HEK293 (cell line): Measurements from ENCODE around the gene CHMP4A.

Experiments
- CTCF ChIA-PET: fragments of 350-600 bp; formaldehyde crosslinking; extraction: SDS; loops from one replicate; lab custom pipeline; 2021; ENCODE audit warnings: antibody characterized with exemption; lab: Yijun Ruan, JAX
- POLR2A ChIA-PET: fragments of 300-600 bp; formaldehyde crosslinking; extraction: SDS; loops from one replicate; lab custom pipeline; 2020; ENCODE audit warnings: antibody characterized with exemption, inconsistent platforms; lab: Yijun Ruan, JAX
- H3K27ac ChIP-seq: fragments of 200-500 bp; sonication (Bioruptor generic); 2 replicates; pipeline ENCODE4 v1.5.1; 2014; ENCODE audit warnings: low read depth, low read length, control low read depth, inconsistent platforms; ENCODE audit errors: extremely low read depth
- H3K36me3 ChIP-seq, 2 experiments: fragments of 200-500 bp in 1 of 2; sonication (Bioruptor generic) in 1 of 2; 1 replicate in 1 of 2; 2 replicates in 1 of 2; pipeline ENCODE4 v1.5.1; 2014 to 2017; ENCODE audit warnings: inconsistent platforms in 2 of 2, low read length in 2 of 2; ENCODE audit not compliant: control insufficient read depth in 2 of 2, insufficient read depth in 1 of 2
- H3K4me1 ChIP-seq: fragments of 200-500 bp; sonication (Bioruptor generic); 2 replicates; pipeline ENCODE4 v1.5.1; 2014; ENCODE audit warnings: mild to moderate bottlenecking, low read length, inconsistent platforms; ENCODE audit not compliant: control insufficient read depth, insufficient read depth
- H3K4me3 ChIP-seq: 2 replicates; pipeline ENCODE4 v1.5.1; 2011; ENCODE audit warnings: low read depth, mild to moderate bottlenecking, control low read depth, low read length, moderate library complexity
- H3K9me3 ChIP-seq: fragments of 200-500 bp; sonication (Bioruptor generic); 2 replicates; pipeline ENCODE4 v1.5.1; 2014; ENCODE audit warnings: low read depth, low read length, inconsistent platforms; ENCODE audit not compliant: control insufficient read depth, insufficient read depth
- HOXC10 ChIP-seq: sonication (generic); formaldehyde crosslinking; IDR thresholded peaks from 2 replicates; pipeline ENCODE4 v1.8.1; 2023; ENCODE audit warnings: mild to moderate bottlenecking, missing genetic modification reagents
- KLF10 ChIP-seq: fragments of 450-650 bp; IDR thresholded peaks from 2 replicates; pipeline ENCODE4 v1.5.1; 2018; ENCODE audit warnings: missing biosample characterization, mild to moderate bottlenecking, missing genetic modification characterization
- KLF17 ChIP-seq: fragments of 450-650 bp; formaldehyde crosslinking; IDR thresholded peaks from 2 replicates; pipeline ENCODE4 v1.5.1; 2016; ENCODE audit warnings: missing biosample characterization, missing genetic modification characterization
- OSR2 ChIP-seq: fragments of 450-650 bp; formaldehyde crosslinking; IDR thresholded peaks from 2 replicates; pipeline ENCODE4 v1.5.1; 2016; ENCODE audit warnings: missing biosample characterization, missing genetic modification characterization
- PRDM6 ChIP-seq: fragments of 450-650 bp; formaldehyde crosslinking; IDR thresholded peaks from 2 replicates; pipeline ENCODE4 v1.5.1; 2017; ENCODE audit warnings: missing biosample characterization, missing genetic modification characterization
- TRIM28 ChIP-seq: IDR thresholded peaks from 2 replicates; pipeline ENCODE4 v1.6.1; 2011; ENCODE audit warnings: low read length, control low read depth, borderline replicate concordance
- ZBTB1 ChIP-seq: fragments of 450-650 bp; formaldehyde crosslinking; IDR thresholded peaks from 2 replicates; pipeline ENCODE4 v1.5.1; 2016; ENCODE audit warnings: missing biosample characterization, missing genetic modification characterization
- ZBTB6 ChIP-seq: fragments of 450-650 bp; formaldehyde crosslinking; IDR thresholded peaks from 2 replicates; pipeline ENCODE4 v1.5.1; 2017; ENCODE audit warnings: missing biosample characterization, missing genetic modification characterization
- ZNF184 ChIP-seq: fragments of 450-650 bp; IDR thresholded peaks from 2 replicates; pipeline ENCODE4 v1.5.1; 2018; ENCODE audit warnings: missing biosample characterization, mild to moderate bottlenecking, missing genetic modification characterization
- ZNF19 ChIP-seq: fragments of 450-650 bp; formaldehyde crosslinking; IDR thresholded peaks from 2 replicates; pipeline ENCODE4; 2016; ENCODE audit warnings: missing biosample characterization, missing genetic modification characterization, low read depth
- ZNF2 ChIP-seq: fragments of 450-650 bp; formaldehyde crosslinking; IDR thresholded peaks from 2 replicates; pipeline ENCODE4 v1.5.1; 2016; ENCODE audit warnings: missing biosample characterization, missing genetic modification characterization
- ZNF24 ChIP-seq: fragments of 450-650 bp; formaldehyde crosslinking; IDR thresholded peaks from 2 replicates; pipeline ENCODE4 v1.5.1; 2016; ENCODE audit warnings: missing biosample characterization, missing genetic modification characterization
- ZNF341 ChIP-seq: fragments of 450-650 bp; formaldehyde crosslinking; IDR thresholded peaks from 2 replicates; pipeline ENCODE4; 2016; ENCODE audit warnings: low read depth, missing biosample characterization, missing genetic modification characterization
- ZNF37A ChIP-seq: fragments of 450-650 bp; IDR thresholded peaks from 2 replicates; pipeline ENCODE4 v1.5.1; 2018; ENCODE audit warnings: missing biosample characterization, missing genetic modification characterization
- ZNF391 ChIP-seq: fragments of 450-650 bp; formaldehyde crosslinking; IDR thresholded peaks from 2 replicates; pipeline ENCODE4 v1.5.1; 2016; ENCODE audit warnings: low read depth, missing biosample characterization, missing genetic modification characterization, borderline replicate concordance
- ZNF449 ChIP-seq: fragments of 450-650 bp; formaldehyde crosslinking; IDR thresholded peaks from 2 replicates; pipeline ENCODE4 v1.5.1; 2017; ENCODE audit warnings: missing biosample characterization, mild to moderate bottlenecking, missing genetic modification characterization, moderate library complexity
- ZNF518A ChIP-seq: fragments of 450-650 bp; formaldehyde crosslinking; conservative IDR thresholded peaks from 2 replicates; pipeline ENCODE4 v1.5.1; 2016; ENCODE audit warnings: low read depth, missing biosample characterization, missing genetic modification characterization
- ZNF548 ChIP-seq: fragments of 450-650 bp; formaldehyde crosslinking; IDR thresholded peaks from 2 replicates; pipeline ENCODE4 v1.5.1; 2016; ENCODE audit warnings: missing biosample characterization, missing genetic modification characterization
- ZNF585B ChIP-seq: fragments of 450-650 bp; formaldehyde crosslinking; IDR thresholded peaks from 2 replicates; pipeline ENCODE4 v1.5.1; 2016; ENCODE audit warnings: missing biosample characterization, missing genetic modification characterization
- ZNF626 ChIP-seq: fragments of 450-650 bp; sonication (Bioruptor Pico); formaldehyde crosslinking; IDR thresholded peaks from 2 replicates; pipeline ENCODE4 v1.5.1; 2018; ENCODE audit warnings: missing biosample characterization, missing genetic modification characterization, inconsistent platforms
- ZNF704 ChIP-seq: fragments of 450-650 bp; formaldehyde crosslinking; IDR thresholded peaks from 2 replicates; pipeline ENCODE4 v1.5.1; 2016; ENCODE audit warnings: missing biosample characterization, missing genetic modification characterization
- ZNF76 ChIP-seq: fragments of 450-650 bp; formaldehyde crosslinking; IDR thresholded peaks from 2 replicates; pipeline ENCODE4; 2016; ENCODE audit warnings: low read depth, missing biosample characterization, missing genetic modification characterization, borderline replicate concordance
- ZXDB ChIP-seq: fragments of 450-650 bp; formaldehyde crosslinking; IDR thresholded peaks from 2 replicates; pipeline ENCODE4 v1.5.1; 2016; ENCODE audit warnings: missing biosample characterization, missing genetic modification characterization

The CHMP4A gene

GRCh38 chr14:24211311-24211710, 2.0 kb downstream of the CHMP4A start:
- no peak for TF ChIP-seq ZNF585B (tag by site-specific recombination)
- TF ChIP-seq PRDM6 (tag by site-specific recombination), result no peak
- TF ChIP-seq KLF10 (tag by site-specific recombination), result no peak
- no peak for TF ChIP-seq ZNF24 (tag by site-specific recombination)
- TF ChIP-seq OSR2 (tag by site-specific recombination), result no peak
- no peak for TF ChIP-seq ZNF391
- TF ChIP-seq ZNF626 (tag by site-specific recombination), result no peak
- TF ChIP-seq ZNF19, result no peak
- TF ChIP-seq ZNF76 (tag by site-specific recombination), result no peak
- TF ChIP-seq ZNF2 (tag by site-specific recombination), result no peak
- no peak for TF ChIP-seq ZNF184 (tag by site-specific recombination)
- no peak for TF ChIP-seq ZNF704 (tag by site-specific recombination)
- no peak for TF ChIP-seq ZXDB (tag by site-specific recombination)
- TF ChIP-seq ZNF37A (tag by site-specific recombination), result no peak
- TF ChIP-seq ZNF449 (tag by site-specific recombination), result no peak
- TF ChIP-seq TRIM28, result no peak
- TF ChIP-seq ZNF341, result no peak
- Histone ChIP-seq H3K9me3 (no peaks in the 10 kb centered on the region), H3K36me3 (peaks cover 23 to 64% of the 10 kb centered on the region in 2 experiments), H3K27ac (no peak overlapping the region), H3K4me3 (no peak overlapping the region), H3K4me1 (no peaks in the 10 kb centered on the region)
- CTCF ChIA-PET, result no interaction called here
- POLR2A ChIA-PET, result no interaction called here

GRCh38 chr14:24207625-24208024, 5.7 kb downstream of the CHMP4A start:
- Histone ChIP-seq H3K27ac (no peak overlapping the region; the same call in 1 of the 2 replicates), H3K4me3 (no peak overlapping the region), H3K36me3 (peaks cover 23 to 76% of the 10 kb centered on the region in 2 experiments), H3K4me1 (no peaks in the 10 kb centered on the region), H3K9me3 (no peaks in the 10 kb centered on the region)
- CTCF ChIA-PET, result no interaction called here
- POLR2A ChIA-PET, result interaction anchor here (1.5 to 1.6 kb wide), 2 partner anchors 12 to 93 kb away, joined by 3 to 5 read pairs; partner anchors contain the start of genes DCAF11, NRL and TM9SF1
- no peak for TF ChIP-seq ZBTB6 (tag by site-specific recombination)
- no peak for TF ChIP-seq ZNF548 (tag by site-specific recombination)
- TF ChIP-seq ZBTB1 (tag by site-specific recombination), result no peak
- TF ChIP-seq HOXC10 (CRISPR knock-in tag), result no peak
- no peak for TF ChIP-seq ZNF184 (tag by site-specific recombination)
- TF ChIP-seq ZNF518A (tag by site-specific recombination), result no peak
- TF ChIP-seq KLF17 (tag by site-specific recombination), result no peak
